DOHH2 (cell line): ENCODE data around the gene MAPK12.

Experiments
- H3F3A ChIP-seq: fragments of 200-600 bp; sonication (generic), shearing (Covaris generic); 2 replicates; pipeline ENCODE4 v1.6.0; 2016; ENCODE audit warnings: antibody characterized with exemption, mild to moderate bottlenecking; ENCODE audit not compliant: control insufficient read depth, insufficient read depth
- H3K27ac ChIP-seq: fragments of 200-600 bp; sonication (generic); 2 replicates; pipeline ENCODE4 v1.5.1; 2014; ENCODE audit warnings: low read depth, mild to moderate bottlenecking, low read length, moderate library complexity
- H3K27me3 ChIP-seq: fragments of 200-600 bp; sonication (generic); 2 replicates; pipeline ENCODE4 v1.6.1; 2014; ENCODE audit warnings: mild to moderate bottlenecking, low read length, mixed read lengths; ENCODE audit not compliant: control insufficient read depth
- H3K36me3 ChIP-seq: fragments of 200-600 bp; sonication (generic); 2 replicates; pipeline ENCODE4 v1.6.1; 2014; ENCODE audit warnings: mild to moderate bottlenecking, low read length, moderate library complexity, mixed read lengths; ENCODE audit not compliant: control insufficient read depth
- H3K4me1 ChIP-seq: fragments of 200-600 bp; sonication (generic); 2 replicates; pipeline ENCODE4 v1.6.1; 2014; ENCODE audit warnings: mild to moderate bottlenecking, low read length, mixed read lengths; ENCODE audit not compliant: control insufficient read depth
- H3K4me2 ChIP-seq: fragments of 200-600 bp; sonication (generic); 2 replicates; pipeline ENCODE4 v1.6.0; 2014; ENCODE audit warnings: mild to moderate bottlenecking, low read length, moderate library complexity
- H3K4me3 ChIP-seq: fragments of 200-600 bp; sonication (generic); 2 replicates; pipeline ENCODE4 v1.5.1; 2014; ENCODE audit warnings: mild to moderate bottlenecking, low read length, mixed read lengths
- H3K79me2 ChIP-seq: fragments of 200-600 bp; sonication (generic); 2 replicates; pipeline ENCODE4 v1.6.1; 2014; ENCODE audit warnings: mild to moderate bottlenecking, low read length, mixed read lengths; ENCODE audit not compliant: control insufficient read depth
- H3K9me2 ChIP-seq: fragments of 200-600 bp; sonication (generic); replicated peaks from 2 replicates; pipeline ENCODE4 v1.6.1; 2014; ENCODE audit warnings: mild to moderate bottlenecking, low read length, mixed read lengths; ENCODE audit not compliant: control insufficient read depth
- H3K9me3 ChIP-seq: fragments of 200-600 bp; sonication (generic); 2 replicates; pipeline ENCODE4 v1.6.1; 2014; ENCODE audit warnings: antibody characterized with exemption, low read length, mixed read lengths; ENCODE audit not compliant: control insufficient read depth, insufficient read depth
- H4K20me1 ChIP-seq: fragments of 200-600 bp; sonication (generic); 2 replicates; pipeline ENCODE4 v1.6.0; 2014; ENCODE audit warnings: low read depth, mild to moderate bottlenecking, antibody characterized with exemption, low read length, moderate library complexity; ENCODE audit not compliant: control insufficient read depth, insufficient read depth
- EZH2phosphoT487 ChIP-seq: fragments of 200-600 bp; sonication (generic); IDR thresholded peaks from 2 replicates; pipeline ENCODE4 v1.6.1; 2017; ENCODE audit warnings: borderline replicate concordance, mild to moderate bottlenecking, antibody characterized with exemption, low read length, moderate library complexity, mixed read lengths
- TF ChIP-seq, protein P1 (sequence below): fragments of 200-600 bp; sonication (generic); IDR thresholded peaks from one replicate; pipeline ENCODE4 v1.5.1; 2014; ENCODE audit warnings: antibody characterized with exemption, mild to moderate bottlenecking, low read depth, low read length; ENCODE audit not compliant: poor library complexity, severe bottlenecking

The MAPK12 gene

DNA sequence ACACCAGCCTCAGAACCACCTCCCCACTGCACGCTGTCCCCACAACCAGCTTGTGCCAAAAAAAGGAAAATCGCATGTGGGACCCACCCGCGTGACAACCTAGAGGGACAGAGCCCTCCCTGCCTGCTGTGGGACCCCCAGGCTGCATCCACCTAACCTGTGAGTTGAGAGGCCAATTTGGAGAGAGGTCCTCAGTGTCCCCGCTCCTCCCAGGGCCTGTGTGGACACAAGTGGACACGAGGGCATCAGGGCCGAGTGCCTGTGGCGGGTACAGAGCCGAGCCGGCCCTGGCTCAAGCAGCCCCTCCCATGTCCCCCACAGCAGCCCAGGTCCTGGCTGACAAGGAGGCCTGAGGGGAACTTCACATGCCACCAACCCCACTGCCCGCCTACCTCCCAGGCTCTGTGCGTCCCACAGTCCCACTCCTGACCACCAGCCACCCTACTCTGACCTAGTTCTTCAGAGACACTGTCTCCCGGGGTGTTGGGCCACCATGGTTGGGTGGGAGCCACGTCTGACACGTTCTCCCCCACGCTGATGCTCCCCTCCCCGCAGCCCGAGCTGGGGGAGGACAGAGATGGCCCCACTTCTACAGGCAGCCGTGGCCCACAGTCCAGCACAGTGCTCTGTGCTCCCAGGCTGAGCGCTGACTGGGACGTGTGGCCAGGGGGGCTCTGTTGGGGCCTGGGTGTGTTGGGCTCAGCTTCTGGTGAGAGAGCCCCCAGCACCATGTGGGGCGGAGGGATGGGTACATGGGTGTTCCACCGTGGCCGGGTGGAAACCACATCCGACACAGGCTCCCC lies 41.5 kb downstream of the MAPK12 start:
- no peaks in the 10 kb centered on the region for H3K4me1 ChIP-seq
- H3K36me3 ChIP-seq, result peaks cover 85% of the 10 kb centered on the region
- no peak overlapping the region for H3K4me3 ChIP-seq
- no peak overlapping the region for H3K27ac ChIP-seq
- peaks cover 10% of the 10 kb centered on the region for H3K79me2 ChIP-seq
- TF ChIP-seq, protein P1, sequence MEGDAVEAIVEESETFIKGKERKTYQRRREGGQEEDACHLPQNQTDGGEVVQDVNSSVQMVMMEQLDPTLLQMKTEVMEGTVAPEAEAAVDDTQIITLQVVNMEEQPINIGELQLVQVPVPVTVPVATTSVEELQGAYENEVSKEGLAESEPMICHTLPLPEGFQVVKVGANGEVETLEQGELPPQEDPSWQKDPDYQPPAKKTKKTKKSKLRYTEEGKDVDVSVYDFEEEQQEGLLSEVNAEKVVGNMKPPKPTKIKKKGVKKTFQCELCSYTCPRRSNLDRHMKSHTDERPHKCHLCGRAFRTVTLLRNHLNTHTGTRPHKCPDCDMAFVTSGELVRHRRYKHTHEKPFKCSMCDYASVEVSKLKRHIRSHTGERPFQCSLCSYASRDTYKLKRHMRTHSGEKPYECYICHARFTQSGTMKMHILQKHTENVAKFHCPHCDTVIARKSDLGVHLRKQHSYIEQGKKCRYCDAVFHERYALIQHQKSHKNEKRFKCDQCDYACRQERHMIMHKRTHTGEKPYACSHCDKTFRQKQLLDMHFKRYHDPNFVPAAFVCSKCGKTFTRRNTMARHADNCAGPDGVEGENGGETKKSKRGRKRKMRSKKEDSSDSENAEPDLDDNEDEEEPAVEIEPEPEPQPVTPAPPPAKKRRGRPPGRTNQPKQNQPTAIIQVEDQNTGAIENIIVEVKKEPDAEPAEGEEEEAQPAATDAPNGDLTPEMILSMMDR, result no peak
- no peak for TF ChIP-seq EZH2phosphoT487
- no peaks in the 10 kb centered on the region for H4K20me1 ChIP-seq
- H3K9me3 ChIP-seq, result no peaks in the 10 kb centered on the region
- no peaks in the 10 kb centered on the region for H3F3A ChIP-seq
- H3K9me2 ChIP-seq, result no peaks in the 10 kb centered on the region
- H3K27me3 ChIP-seq, result no peaks in the 10 kb centered on the region
- no peak overlapping the region for H3K4me2 ChIP-seq

DNA sequence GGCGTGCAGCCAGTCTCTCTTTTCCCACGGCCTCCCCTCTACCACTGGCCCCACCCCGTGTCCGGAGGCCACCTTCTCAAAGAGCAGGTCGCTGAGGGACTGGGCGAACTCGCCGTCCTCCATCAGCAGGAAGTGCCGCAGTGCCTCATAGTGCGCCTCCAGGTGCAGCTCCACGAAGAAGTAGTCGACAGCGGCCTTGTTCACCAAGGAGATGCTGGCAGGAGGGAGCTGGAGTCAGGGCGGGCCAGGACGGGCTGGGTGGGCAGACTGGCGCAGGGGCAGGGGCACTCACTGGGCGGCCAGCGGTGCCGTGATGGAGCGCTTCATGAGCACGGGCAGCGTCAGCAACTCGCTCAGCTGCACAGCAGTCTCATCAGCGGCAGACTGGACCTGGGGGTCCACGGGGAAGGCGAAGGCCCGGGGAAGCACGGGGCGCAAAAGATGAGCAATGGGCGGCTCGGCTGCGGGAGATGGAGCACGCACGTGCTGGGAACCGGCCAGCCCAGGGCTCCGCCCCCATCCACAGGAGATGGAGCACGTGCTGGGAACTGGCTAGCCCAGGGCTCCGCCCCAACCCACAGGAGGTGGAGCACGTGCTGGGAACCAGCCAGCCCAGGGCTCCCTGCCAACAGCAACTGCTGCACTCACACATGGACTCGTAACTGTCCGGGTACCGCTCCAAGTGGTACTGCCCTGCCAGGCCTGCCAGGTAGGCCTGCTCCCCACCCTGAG lies 42.3 kb downstream of the MAPK12 start:
- Histone ChIP-seq H3K9me3 (no peaks in the 10 kb centered on the region), H3K4me1 (no peaks in the 10 kb centered on the region), H3K4me2 (no peak overlapping the region), H3K27ac (no peak overlapping the region), H3K9me2 (no peaks in the 10 kb centered on the region), H3F3A (no peaks in the 10 kb centered on the region), H3K4me3 (no peak overlapping the region), H3K27me3 (no peaks in the 10 kb centered on the region), H3K79me2 (peaks cover 17% of the 10 kb centered on the region), H3K36me3 (peaks cover 87% of the 10 kb centered on the region), H4K20me1 (no peaks in the 10 kb centered on the region)
- TF ChIP-seq, protein P1, result no peak
- no peak for TF ChIP-seq EZH2phosphoT487

DNA sequence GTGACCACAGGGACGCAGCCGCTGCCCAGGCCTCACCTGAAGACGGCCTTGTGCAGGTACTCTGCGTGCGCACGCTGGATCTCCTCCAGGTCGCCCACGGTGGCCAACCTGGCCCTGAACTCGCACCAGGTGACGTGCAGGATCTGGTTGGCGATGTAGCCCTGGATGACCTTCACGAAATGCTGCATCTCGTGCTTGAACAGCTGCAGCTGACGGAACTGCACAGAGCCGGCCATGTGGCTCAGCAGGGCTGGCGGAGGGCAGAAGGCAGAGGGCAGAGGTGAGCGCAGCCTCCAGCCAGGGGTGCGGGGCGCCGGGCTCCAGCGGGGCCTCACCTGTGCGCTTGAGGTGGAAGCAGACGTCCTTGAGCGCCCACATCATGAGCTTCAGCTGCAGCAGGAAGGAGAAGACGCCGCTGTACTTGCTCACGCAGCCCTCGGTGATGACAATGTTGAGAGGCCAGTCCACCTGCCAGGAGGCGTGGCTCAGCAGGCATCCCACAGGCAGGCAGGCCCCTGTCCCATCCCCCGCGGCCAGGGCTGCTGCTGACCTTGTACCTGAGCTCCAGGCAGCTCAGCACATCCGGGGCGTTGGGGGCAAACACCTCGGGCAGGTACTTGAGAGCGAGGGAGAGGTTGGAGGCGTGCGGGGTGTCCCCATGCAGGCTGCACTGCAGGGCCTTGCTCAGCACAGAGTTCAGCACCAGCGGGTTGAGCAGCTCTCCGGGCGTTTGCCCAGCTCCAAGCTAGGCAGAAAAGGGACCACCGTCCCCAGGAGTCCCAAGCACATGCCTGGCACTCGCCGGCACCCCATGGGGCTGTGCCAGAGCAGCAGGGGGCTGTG lies 43.1 kb downstream of the MAPK12 start:
- no peaks in the 10 kb centered on the region for H3F3A ChIP-seq
- no peak overlapping the region for H3K27ac ChIP-seq
- H3K4me3 ChIP-seq, result no peak overlapping the region
- TF ChIP-seq, protein P1, result no peak
- TF ChIP-seq EZH2phosphoT487, result no peak
- H3K9me3 ChIP-seq, result no peaks in the 10 kb centered on the region
- H3K79me2 ChIP-seq, result peaks cover 25% of the 10 kb centered on the region
- H3K27me3 ChIP-seq, result no peaks in the 10 kb centered on the region
- H3K9me2 ChIP-seq, result no peaks in the 10 kb centered on the region
- peaks cover 92% of the 10 kb centered on the region for H3K36me3 ChIP-seq
- H3K4me1 ChIP-seq, result no peaks in the 10 kb centered on the region
- H3K4me2 ChIP-seq, result no peak overlapping the region
- no peaks in the 10 kb centered on the region for H4K20me1 ChIP-seq
